OCI-LY7 (cell line): Measurements from ENCODE around the gene PITX3. TPM values are rescaled to one million over a fixed set of nuclear protein-coding genes. Genes with fewer than 3 reads are reported as not detected.

Source experiments
- BruUV-seq: library from RNA; stranded (reverse); fragments of 400-500 nt; replicated peaks from 2 replicates; lab custom pipeline; 2021; lab: Mats Ljungman, UMichigan
- CTCF ChIA-PET: fragments of 300-600 bp; sonication (Branson Sonifier 250); formaldehyde crosslinking; loops from one replicate; lab custom pipeline; 2022; ENCODE audit warnings: antibody characterized with exemption; ENCODE audit not compliant: unreplicated experiment; lab: Charles Lee
- POLR2A ChIA-PET: fragments of 300-600 bp; sonication (Branson Sonifier 250); formaldehyde crosslinking; loops from one replicate; lab custom pipeline; 2022; ENCODE audit warnings: antibody characterized with exemption; lab: Charles Lee
- DNase-seq: peaks from one replicate; pipeline ENCODE4 v3.0.0-alpha.2; 2015; ENCODE audit warnings: low spot score
- H2AFZ ChIP-seq: fragments of 200-600 bp; sonication (generic), shearing (Covaris generic); 2 replicates; pipeline ENCODE4 v1.6.1; 2014; ENCODE audit warnings: mild to moderate bottlenecking, antibody characterized with exemption, low read length, moderate library complexity
- H3K27ac ChIP-seq: fragments of 200-600 bp; sonication (generic); 2 replicates; pipeline ENCODE4 v1.5.1; 2014; ENCODE audit warnings: mixed run types, low read depth, mild to moderate bottlenecking, moderate library complexity, low read length, inconsistent platforms; ENCODE audit not compliant: poor library complexity, severe bottlenecking
- H3K36me3 ChIP-seq: fragments of 200-600 bp; sonication (generic); 2 replicates; pipeline ENCODE4 v1.6.1; 2014; ENCODE audit warnings: mild to moderate bottlenecking, antibody characterized with exemption, low read length, moderate library complexity, mixed read lengths; ENCODE audit not compliant: insufficient read depth
- H3K4me1 ChIP-seq: fragments of 200-600 bp; sonication (generic); 2 replicates; pipeline ENCODE4 v1.5.1; 2014; ENCODE audit warnings: mild to moderate bottlenecking, low read length; ENCODE audit not compliant: insufficient read depth, poor library complexity, severe bottlenecking
- H3K4me2 ChIP-seq: fragments of 200-600 bp; sonication (generic); 2 replicates; pipeline ENCODE4 v1.6.1; 2014; ENCODE audit warnings: mild to moderate bottlenecking, low read length
- H3K4me3 ChIP-seq: fragments of 200-600 bp; sonication (generic); 2 replicates; pipeline ENCODE4 v1.5.1; 2014; ENCODE audit warnings: mild to moderate bottlenecking, low read depth, low read length; ENCODE audit not compliant: poor library complexity, severe bottlenecking
- H3K79me2 ChIP-seq: fragments of 200-600 bp; sonication (generic); 2 replicates; pipeline ENCODE4 v1.6.1; 2016; ENCODE audit warnings: low read depth, mild to moderate bottlenecking, low read length, moderate library complexity, mixed read lengths; ENCODE audit not compliant: insufficient read depth
- H3K9me2 ChIP-seq: fragments of 200-600 bp; sonication (generic); 2 replicates; pipeline ENCODE4 v1.6.1; 2016; ENCODE audit warnings: mild to moderate bottlenecking, low read length, mixed read lengths; ENCODE audit not compliant: insufficient read depth
- H3K9me3 ChIP-seq: fragments of 200-600 bp; sonication (generic); 2 replicates; pipeline ENCODE4 v1.6.1; 2014; ENCODE audit warnings: mild to moderate bottlenecking, mixed run types, low read length, mixed read lengths
- H4K20me1 ChIP-seq: fragments of 200-600 bp; sonication (generic); 2 replicates; pipeline ENCODE4 v1.6.1; 2014; ENCODE audit warnings: mild to moderate bottlenecking, antibody characterized with exemption, low read length, moderate library complexity, mixed read lengths; ENCODE audit not compliant: insufficient read depth
- CTCF ChIP-seq: fragments of 200-600 bp; sonication (generic); conservative IDR thresholded peaks from 2 replicates; pipeline ENCODE4 v1.5.1; 2014; ENCODE audit warnings: mild to moderate bottlenecking, antibody characterized with exemption, low read length, moderate library complexity, mixed read lengths
- EZH2phosphoT487 ChIP-seq: fragments of 200-600 bp; sonication (generic); IDR thresholded peaks from 2 replicates; pipeline ENCODE4 v1.6.1; 2018; ENCODE audit warnings: low read depth, borderline replicate concordance, mild to moderate bottlenecking, mixed run types, antibody characterized with exemption, low read length, moderate library complexity, mixed read lengths
- intact Hi-C: fragments of 100-400 bp; cut with micrococcal nuclease; formaldehyde crosslinking; loops from one replicate; pipeline ENCODE4 v1.10.0; 2022; ENCODE audit not compliant: unreplicated experiment
- total RNA-seq, 2 experiments: library from RNA; depleted of rRNA in 1 of 2; stranded (reverse); fragments of >200 nt in 1 of 2; shearing (Covaris generic) in 1 of 2; gene quantifications; 2 replicates each; pipeline ENCODE4 v1.2.3, GENCODE V29; 2014 to 2022

Gene PITX3
- total RNA-seq, 2 experiments from 2014 or later = not detected

GRCh38 chr10:102247734-102248133 is 6.4 kb upstream of the PITX3 start:
- ChIA-PET CTCF (interaction anchor here (0.5 kb wide), 1 partner anchor 486 kb away, joined by 5 read pairs; no protein-coding TSS in a partner anchor), POLR2A (interaction anchor here (0.6 to 1.4 kb wide), 6 partner anchors 10 to 184 kb away, joined by 3 read pairs; no protein-coding TSS in a partner anchor)
- Histone ChIP-seq H3K9me3 (no peaks in the 10 kb centered on the region), H3K4me3 (peak overlapping the region; percentile 82), H3K27ac (no peak overlapping the region), H4K20me1 (peaks cover 15% of the 10 kb centered on the region; the same call in 1 of the 2 replicates), H3K4me1 (peaks cover 30% of the 10 kb centered on the region), H3K79me2 (peaks cover 60% of the 10 kb centered on the region), H3K9me2 (no peaks in the 10 kb centered on the region), H3K36me3 (peaks cover 35% of the 10 kb centered on the region), H2AFZ (no peak overlapping the region), H3K4me2 (peak overlapping the region; percentile 83)
- TF ChIP-seq EZH2phosphoT487 (no peak), CTCF (no peak)
- no TSS peak for BruUV-seq
- intact Hi-C loops = no loop called here
- no peak for DNase-seq

GRCh38 chr10:102246261-102246660 is 4.9 kb upstream of the PITX3 start:
- Histone ChIP-seq H3K4me2 (peak overlapping the region; percentile 83), H3K9me2 (no peaks in the 10 kb centered on the region), H4K20me1 (peaks cover 15% of the 10 kb centered on the region; the same call in 1 of the 2 replicates), H3K36me3 (peaks cover 31% of the 10 kb centered on the region), H3K9me3 (no peaks in the 10 kb centered on the region), H3K27ac (no peak overlapping the region), H3K4me3 (peak overlapping the region; percentile 82), H3K79me2 (peaks cover 55% of the 10 kb centered on the region), H2AFZ (no peak overlapping the region), H3K4me1 (peaks cover 30% of the 10 kb centered on the region)
- ChIA-PET CTCF (interaction anchor here (0.5 kb wide), 1 partner anchor 1216 kb away, joined by 3 read pairs; no protein-coding TSS in a partner anchor), POLR2A (interaction anchor here (0.5 kb wide), 1 partner anchor 454 kb away, joined by 3 read pairs; no protein-coding TSS in a partner anchor)
- no peak for TF ChIP-seq EZH2phosphoT487
- TF ChIP-seq CTCF = no peak
- BruUV-seq = TSS peak; percentile 71
- peak; percentile 16 for DNase-seq
- intact Hi-C loops = no loop called here

GRCh38 chr10:102245932-102246251 is 4.6 kb upstream of the PITX3 start:
- Histone ChIP-seq H3K9me2 (no peaks in the 10 kb centered on the region), H3K4me2 (peak overlapping the region; percentile 83), H2AFZ (no peak overlapping the region; the same call in 1 of the 2 replicates), H3K36me3 (peaks cover 27% of the 10 kb centered on the region), H3K27ac (peak overlapping the region; percentile 11), H3K79me2 (peaks cover 52% of the 10 kb centered on the region), H3K4me1 (peaks cover 30% of the 10 kb centered on the region), H4K20me1 (peaks cover 15% of the 10 kb centered on the region; the same call in 1 of the 2 replicates), H3K9me3 (no peaks in the 10 kb centered on the region), H3K4me3 (peak overlapping the region; percentile 82)
- POLR2A ChIA-PET = interaction anchor here (0.5 to 1.0 kb wide), 2 partner anchors 96 to 410 kb away, joined by 3 read pairs; no protein-coding TSS in a partner anchor
- no peak for DNase-seq
- TF ChIP-seq CTCF = no peak
- TF ChIP-seq EZH2phosphoT487 = no peak
- no TSS peak for BruUV-seq
- CTCF ChIA-PET = interaction anchor here (0.5 kb wide), 1 partner anchor 1216 kb away, joined by 3 read pairs; no protein-coding TSS in a partner anchor
- intact Hi-C loops = no loop called here
